ENCODE measurements around the gene IVL. TPM values are rescaled to one million over a fixed set of nuclear protein-coding genes. Genes with fewer than 3 reads are reported as not detected.

IVL gene, protein sequence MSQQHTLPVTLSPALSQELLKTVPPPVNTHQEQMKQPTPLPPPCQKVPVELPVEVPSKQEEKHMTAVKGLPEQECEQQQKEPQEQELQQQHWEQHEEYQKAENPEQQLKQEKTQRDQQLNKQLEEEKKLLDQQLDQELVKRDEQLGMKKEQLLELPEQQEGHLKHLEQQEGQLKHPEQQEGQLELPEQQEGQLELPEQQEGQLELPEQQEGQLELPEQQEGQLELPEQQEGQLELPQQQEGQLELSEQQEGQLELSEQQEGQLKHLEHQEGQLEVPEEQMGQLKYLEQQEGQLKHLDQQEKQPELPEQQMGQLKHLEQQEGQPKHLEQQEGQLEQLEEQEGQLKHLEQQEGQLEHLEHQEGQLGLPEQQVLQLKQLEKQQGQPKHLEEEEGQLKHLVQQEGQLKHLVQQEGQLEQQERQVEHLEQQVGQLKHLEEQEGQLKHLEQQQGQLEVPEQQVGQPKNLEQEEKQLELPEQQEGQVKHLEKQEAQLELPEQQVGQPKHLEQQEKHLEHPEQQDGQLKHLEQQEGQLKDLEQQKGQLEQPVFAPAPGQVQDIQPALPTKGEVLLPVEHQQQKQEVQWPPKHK
- not detected for total RNA-seq
- long read RNA-seq = 0 reads

GRCh38 chr1:152907686-152908601, at the start of gene IVL:
Gene IVL (plus strand): TSS chr1:152908546. CDS start chr1:152909798, 1,252 bp downstream.
- no peaks in the 10 kb centered on the region for H3K9me3 ChIP-seq (replicated peaks)
- H3K4me3 ChIP-seq = no peak within 1 kb of the TSS
- DNase-seq = no peak
- intact Hi-C loops (cut with micrococcal nuclease) = no loop called here
- TF ChIP-seq, protein P1, sequence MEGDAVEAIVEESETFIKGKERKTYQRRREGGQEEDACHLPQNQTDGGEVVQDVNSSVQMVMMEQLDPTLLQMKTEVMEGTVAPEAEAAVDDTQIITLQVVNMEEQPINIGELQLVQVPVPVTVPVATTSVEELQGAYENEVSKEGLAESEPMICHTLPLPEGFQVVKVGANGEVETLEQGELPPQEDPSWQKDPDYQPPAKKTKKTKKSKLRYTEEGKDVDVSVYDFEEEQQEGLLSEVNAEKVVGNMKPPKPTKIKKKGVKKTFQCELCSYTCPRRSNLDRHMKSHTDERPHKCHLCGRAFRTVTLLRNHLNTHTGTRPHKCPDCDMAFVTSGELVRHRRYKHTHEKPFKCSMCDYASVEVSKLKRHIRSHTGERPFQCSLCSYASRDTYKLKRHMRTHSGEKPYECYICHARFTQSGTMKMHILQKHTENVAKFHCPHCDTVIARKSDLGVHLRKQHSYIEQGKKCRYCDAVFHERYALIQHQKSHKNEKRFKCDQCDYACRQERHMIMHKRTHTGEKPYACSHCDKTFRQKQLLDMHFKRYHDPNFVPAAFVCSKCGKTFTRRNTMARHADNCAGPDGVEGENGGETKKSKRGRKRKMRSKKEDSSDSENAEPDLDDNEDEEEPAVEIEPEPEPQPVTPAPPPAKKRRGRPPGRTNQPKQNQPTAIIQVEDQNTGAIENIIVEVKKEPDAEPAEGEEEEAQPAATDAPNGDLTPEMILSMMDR (IDR thresholded peaks at IDR 0.05; ENCODE audit: borderline replicate concordance) = no peak
- H3K4me1 ChIP-seq = no peaks in the 10 kb centered on the region
- no peaks in the 10 kb centered on the region for H3K36me3 ChIP-seq
- H3K27me3 ChIP-seq (ENCODE audit: low read depth) = peaks cover 47% of the 10 kb centered on the region
- no peak within 1 kb of the TSS for H3K27ac ChIP-seq (replicated peaks)

GRCh38 chr1:152859696-152860095, 48.6 kb upstream of the IVL start, which contains the start of gene LCE7A:
Gene LCE7A (plus strand): TSS chr1:152859996. CDS start chr1:152860698, 702 bp downstream.
- intact Hi-C loops (cut with micrococcal nuclease) = no loop called here
- Histone ChIP-seq H3K4me3 (no peak within 1 kb of the TSS), H3K27me3 (ENCODE audit: low read depth) (peaks cover 6% of the 10 kb centered on the region), H3K36me3 (no peaks in the 10 kb centered on the region), H3K27ac (replicated peaks) (no peak within 1 kb of the TSS), H3K4me1 (no peaks in the 10 kb centered on the region), H3K9me3 (replicated peaks) (no peaks in the 10 kb centered on the region)
- DNase-seq = no peak
- TF ChIP-seq, protein P1 (IDR thresholded peaks at IDR 0.05; ENCODE audit: borderline replicate concordance) = no peak

- H3K36me3 ChIP-seq = no peaks in the 10 kb centered on the region
- TF ChIP-seq, protein P1 (IDR thresholded peaks at IDR 0.05; ENCODE audit: borderline replicate concordance) = no peak
- no peak for DNase-seq
- H3K4me3 ChIP-seq = no peak overlapping the region
- intact Hi-C loops (cut with micrococcal nuclease) = no loop called here
- H3K4me1 ChIP-seq = no peaks in the 10 kb centered on the region
- H3K27me3 ChIP-seq (ENCODE audit: low read depth) = peaks cover 6% of the 10 kb centered on the region
- H3K9me3 ChIP-seq (replicated peaks) = no peaks in the 10 kb centered on the region
- no peak overlapping the region for H3K27ac ChIP-seq (replicated peaks)
Measured at GRCh38 chr1:152860129-152860528, 48.2 kb upstream of the IVL start.

DNA sequence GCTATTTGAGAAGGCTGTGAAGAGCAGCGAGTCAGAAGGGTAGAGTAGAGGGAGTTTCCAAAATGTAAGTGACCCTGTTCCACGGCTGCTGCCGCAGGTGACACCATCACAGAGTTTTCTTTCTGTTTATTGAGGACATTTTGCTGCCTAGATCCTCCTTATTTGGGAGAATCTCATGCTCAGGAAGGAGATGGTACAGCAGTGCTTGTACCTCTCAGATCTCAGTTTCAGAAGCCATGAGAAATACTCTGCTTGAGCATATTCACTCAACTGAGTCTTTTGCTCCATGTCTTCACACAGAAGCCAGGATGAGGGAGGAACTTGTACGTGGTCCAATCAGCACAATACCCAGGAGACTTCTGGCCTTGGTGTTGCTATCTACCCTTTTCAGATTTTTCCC, 47.0 kb upstream of the IVL start:
- H3K4me1 ChIP-seq = no peaks in the 10 kb centered on the region

More for the DNA sequence above, 47.0 kb upstream of the IVL start:
- H3K9me3 ChIP-seq (replicated peaks) = no peaks in the 10 kb centered on the region
- DNase-seq = no peak
- no peak overlapping the region for H3K4me3 ChIP-seq
- no peaks in the 10 kb centered on the region for H3K36me3 ChIP-seq
- TF ChIP-seq, protein P1 (IDR thresholded peaks at IDR 0.05; ENCODE audit: borderline replicate concordance) = no peak
- H3K27ac ChIP-seq (replicated peaks) = no peak overlapping the region
- intact Hi-C loops (cut with micrococcal nuclease) = no loop called here
- H3K27me3 ChIP-seq (ENCODE audit: low read depth) = peaks cover 6% of the 10 kb centered on the region
